Naive B cell (primary cell): Measurements from ENCODE around the gene CENPO. TPM values are rescaled to one million over a fixed set of nuclear protein-coding genes. Genes with fewer than 3 reads are reported as not detected.
A peak's percentile ranks its signal among the peaks of the same experiment; 100 is the strongest.

Experiments
- ATAC-seq, 2 donors: fragments of 150-1000 bp; cut with Tn5 transposase; 2 replicates each; pipeline ENCODE4 v1.10.0; 2021; ENCODE audit warnings: low read depth in 2 of 2, mild to moderate bottlenecking in 2 of 2, moderate library complexity in 2 of 2
- DNase-seq: peaks from one replicate; pipeline ENCODE4 v3.0.0; 2022
- H3K27ac Mint-ChIP-seq, 6 donors: one replicate each; pipeline ENCODE4 v1.8.0; 2020 to 2022; ENCODE audit warnings: mild to moderate bottlenecking in 6 of 6, mixed read lengths in 6 of 6, moderate library complexity in 5 of 6, inconsistent platforms in 2 of 6
- H3K27me3 Mint-ChIP-seq, 3 donors: one replicate each; pipeline ENCODE4 v1.8.0; 2021 to 2022; ENCODE audit warnings: mixed read lengths in 3 of 3, mild to moderate bottlenecking in 1 of 3
- H3K36me3 Mint-ChIP-seq, 2 donors: one replicate each; pipeline ENCODE4 v1.8.0; 2020 to 2022; ENCODE audit warnings: mixed read lengths in 2 of 2, inconsistent platforms in 1 of 2, mild to moderate bottlenecking in 1 of 2
- H3K4me1 Mint-ChIP-seq, 3 donors: one replicate each; pipeline ENCODE4 v1.8.0; 2020 to 2022; ENCODE audit warnings: mixed read lengths in 3 of 3, inconsistent platforms in 1 of 3, mild to moderate bottlenecking in 1 of 3, moderate library complexity in 1 of 3
- H3K4me3 Mint-ChIP-seq, 8 donors: one replicate each; pipeline ENCODE4 v1.8.0; 2020 to 2022; ENCODE audit warnings: mild to moderate bottlenecking in 8 of 8, mixed read lengths in 8 of 8, moderate library complexity in 8 of 8, inconsistent platforms in 2 of 8
- H3K9me3 Mint-ChIP-seq, 7 donors: one replicate each; pipeline ENCODE4 v1.8.0; 2020 to 2022; ENCODE audit warnings: mixed read lengths in 7 of 7, mild to moderate bottlenecking in 5 of 7, inconsistent platforms in 2 of 7, moderate library complexity in 1 of 7
- polyA plus RNA-seq, 6 donors: library from polyadenylated mRNA; unstranded; fragments of 300-500 nt; fragmentation: Illumina TruSeq; gene quantifications; one replicate each; pipeline ENCODE4 v1.2.3, GENCODE V29; 2021; ENCODE audit warnings: low read depth in 6 of 6

The CENPO gene
- polyA plus RNA-seq, 6 donors from 2014 or later = 0.56 to 4.5 (median 2.0) TPM

DNA sequence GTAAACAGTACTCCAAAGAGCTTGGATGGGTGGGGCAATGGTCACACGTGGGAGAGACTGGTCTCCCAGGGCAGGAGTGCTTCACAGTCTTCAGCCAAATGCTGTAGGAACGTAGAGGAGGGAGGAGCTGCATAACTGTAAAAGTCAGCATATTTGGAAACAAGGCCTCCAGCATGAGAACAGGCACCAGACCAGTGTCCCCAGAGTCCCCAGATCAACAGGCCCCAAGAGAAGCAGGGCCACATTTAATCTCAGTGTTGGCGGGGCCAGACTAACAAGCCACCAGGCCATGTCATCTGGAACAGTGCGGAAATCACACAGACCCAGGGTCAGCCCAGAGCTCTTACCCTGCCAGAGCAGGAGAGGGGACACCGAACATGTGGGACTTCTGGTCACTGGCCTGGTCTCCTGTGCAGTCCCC, 63.6 kb downstream of the CENPO start:
- Mint-ChIP-seq H3K9me3 (peaks cover 0 to under 1% (median 0%) of the 10 kb centered on the region in 7 donors), H3K27ac (peak overlapping the region in 2 of 6 donors; percentile 40 to 90), H3K27me3 (no peaks in the 10 kb centered on the region), H3K36me3 (peaks cover 0 to 7% of the 10 kb centered on the region in 2 donors), H3K4me3 (no peak overlapping the region), H3K4me1 (peaks cover 0 to 10% (median 4%) of the 10 kb centered on the region in 3 donors)
- ATAC-seq = no peak
- DNase-seq = no peak

DNA sequence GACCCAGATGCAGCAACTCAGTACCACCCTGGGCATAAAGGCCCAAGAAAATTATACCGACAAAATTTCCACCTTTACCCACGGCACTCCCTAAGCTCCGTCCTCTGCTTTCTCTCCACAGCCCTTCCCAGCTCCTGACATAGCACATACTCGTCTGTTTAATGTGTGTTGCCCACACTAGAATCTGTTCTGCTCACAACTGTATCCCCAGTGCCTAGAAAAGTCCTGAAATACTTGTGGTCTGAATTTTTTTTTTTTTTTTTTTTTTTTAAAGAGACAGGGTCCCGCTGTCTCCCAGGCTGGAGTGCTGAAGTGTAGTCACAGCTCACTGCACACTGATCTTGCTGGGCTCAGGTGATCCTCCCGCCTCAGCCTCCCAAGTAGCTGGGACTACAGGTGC, 64.5 kb downstream of the CENPO start:
- H3K36me3 Mint-ChIP-seq = peaks cover 0 to 7% of the 10 kb centered on the region in 2 donors
- H3K4me1 Mint-ChIP-seq = peaks cover 0 to 7% (median 4%) of the 10 kb centered on the region in 3 donors
- no peaks in the 10 kb centered on the region for H3K27me3 Mint-ChIP-seq
- ATAC-seq (no peak), DNase-seq (no peak)
- H3K27ac Mint-ChIP-seq = no peak overlapping the region
- H3K9me3 Mint-ChIP-seq = no peaks in the 10 kb centered on the region
- H3K4me3 Mint-ChIP-seq = no peak overlapping the region

DNA sequence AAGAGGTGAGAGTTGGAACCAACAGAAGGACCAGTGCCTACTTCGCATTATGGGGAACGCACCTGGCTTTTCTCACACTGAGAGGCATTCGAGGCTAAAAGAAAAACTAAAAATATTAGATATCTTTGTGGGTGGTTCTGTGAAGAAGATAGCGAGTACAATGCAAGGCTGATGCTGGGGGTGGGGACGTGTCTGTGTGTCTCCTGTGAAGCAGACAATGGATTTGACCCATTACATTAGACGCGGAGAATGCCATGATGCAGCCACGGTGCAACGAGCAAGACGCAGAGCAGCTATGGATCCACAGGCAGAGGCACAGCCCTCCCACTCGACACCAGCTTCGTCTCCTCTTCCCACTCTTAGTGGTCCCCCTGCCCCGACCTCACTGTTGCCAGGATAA, 65.8 kb downstream of the CENPO start:
- Mint-ChIP-seq H3K4me1 (peaks cover 4 to 6% (median 5%) of the 10 kb centered on the region in 3 donors), H3K4me3 (no peak overlapping the region), H3K36me3 (peaks cover 0 to 7% of the 10 kb centered on the region in 2 donors), H3K27me3 (no peaks in the 10 kb centered on the region), H3K9me3 (no peaks in the 10 kb centered on the region), H3K27ac (no peak overlapping the region)
- no peak for ATAC-seq
- no peak for DNase-seq

DNA sequence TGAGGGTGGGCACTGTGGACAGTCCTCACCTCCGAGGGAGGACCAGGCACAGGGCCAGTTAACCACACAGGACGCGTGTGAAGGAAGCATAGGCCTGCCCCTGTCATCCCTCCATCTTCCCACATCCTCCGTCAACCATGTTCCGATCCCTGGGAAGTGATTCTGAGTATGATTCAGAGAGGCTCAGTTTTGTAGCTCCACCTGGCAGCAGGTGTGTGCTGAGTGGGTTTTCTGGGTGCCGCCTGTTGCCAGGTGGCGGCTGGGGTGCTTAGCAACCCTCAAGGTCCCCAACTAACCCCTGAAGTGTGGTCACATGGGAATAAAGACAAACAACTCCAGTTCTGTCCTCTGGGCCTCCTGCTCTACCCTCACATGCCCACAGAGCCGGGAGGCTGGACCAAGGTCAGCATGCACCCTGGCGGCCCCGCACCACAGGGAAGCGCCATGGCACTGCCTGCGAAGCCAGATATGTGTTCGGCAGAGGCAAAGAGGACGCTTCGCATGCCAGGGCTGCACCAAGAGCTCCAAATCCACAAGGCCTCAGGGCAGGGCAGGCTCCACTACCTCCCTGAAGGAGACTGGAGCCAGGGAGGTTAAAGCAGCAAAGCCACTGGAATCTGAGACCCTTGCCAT, 66.9 kb downstream of the CENPO start:
- no peaks in the 10 kb centered on the region for H3K9me3 Mint-ChIP-seq
- H3K27me3 Mint-ChIP-seq = no peaks in the 10 kb centered on the region
- H3K4me3 Mint-ChIP-seq = no peak overlapping the region
- ATAC-seq (no peak), DNase-seq (no peak)
- H3K4me1 Mint-ChIP-seq = peaks cover 4 to 5% (median 5%) of the 10 kb centered on the region in 3 donors
- peaks cover 0 to 7% of the 10 kb centered on the region in 2 donors for H3K36me3 Mint-ChIP-seq
- peak overlapping the region in 2 of 6 donors; percentile 13 to 15 for H3K27ac Mint-ChIP-seq

DNA sequence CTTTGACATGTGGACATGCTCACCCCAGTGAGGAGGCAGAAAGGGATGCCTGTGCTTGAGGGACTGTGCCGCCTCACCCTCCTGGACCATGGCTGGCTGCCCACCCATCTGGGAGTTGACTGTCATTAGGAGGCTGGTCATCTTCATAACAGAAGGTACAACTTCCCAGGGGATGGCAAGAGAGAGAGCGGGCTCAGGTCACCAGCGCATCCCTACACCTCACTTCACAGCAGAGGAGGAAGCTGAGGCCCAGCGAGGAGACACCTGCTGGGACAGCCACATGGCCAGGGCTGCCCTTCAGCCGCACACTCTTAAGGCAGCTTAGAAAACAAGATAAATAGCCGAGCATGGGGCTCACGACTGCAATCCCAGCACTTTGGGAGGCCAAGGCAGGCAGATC, 67.4 kb downstream of the CENPO start:
- peaks cover 0 to 5% (median 4%) of the 10 kb centered on the region in 3 donors for H3K4me1 Mint-ChIP-seq
- no peaks in the 10 kb centered on the region for H3K27me3 Mint-ChIP-seq
- DNase-seq (no peak), ATAC-seq (no peak)
- no peak overlapping the region for H3K27ac Mint-ChIP-seq
- no peaks in the 10 kb centered on the region for H3K9me3 Mint-ChIP-seq
- peaks cover 1 to 7% of the 10 kb centered on the region in 2 donors for H3K36me3 Mint-ChIP-seq
- no peak overlapping the region for H3K4me3 Mint-ChIP-seq

DNA sequence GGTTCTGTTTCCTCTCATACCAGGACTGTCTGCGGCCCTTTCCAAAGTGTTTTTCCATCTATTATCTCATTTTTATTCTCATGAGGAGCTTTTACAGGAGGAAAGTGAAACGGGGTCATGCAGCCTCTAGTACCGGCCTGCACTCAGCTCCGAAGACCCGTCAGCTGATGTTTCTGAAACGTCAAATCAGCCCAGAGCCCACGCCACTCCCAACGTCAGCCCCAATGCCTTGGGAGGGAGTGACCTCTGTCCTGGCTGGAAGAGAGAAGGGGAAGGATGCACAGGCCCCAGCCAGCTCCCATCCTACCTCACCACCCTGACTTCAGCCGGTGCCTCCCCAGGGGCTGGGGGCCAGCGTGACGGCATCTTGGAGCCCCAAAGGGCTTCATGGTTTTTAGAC, 68.3 kb downstream of the CENPO start:
- H3K4me1 Mint-ChIP-seq = peaks cover 0 to 5% (median 0%) of the 10 kb centered on the region in 3 donors
- peaks cover 3 to 4% of the 10 kb centered on the region in 2 donors for H3K36me3 Mint-ChIP-seq
- H3K9me3 Mint-ChIP-seq = no peaks in the 10 kb centered on the region
- H3K27ac Mint-ChIP-seq = no peak overlapping the region
- DNase-seq = no peak
- no peak overlapping the region for H3K4me3 Mint-ChIP-seq
- no peaks in the 10 kb centered on the region for H3K27me3 Mint-ChIP-seq
- ATAC-seq = no peak

DNA sequence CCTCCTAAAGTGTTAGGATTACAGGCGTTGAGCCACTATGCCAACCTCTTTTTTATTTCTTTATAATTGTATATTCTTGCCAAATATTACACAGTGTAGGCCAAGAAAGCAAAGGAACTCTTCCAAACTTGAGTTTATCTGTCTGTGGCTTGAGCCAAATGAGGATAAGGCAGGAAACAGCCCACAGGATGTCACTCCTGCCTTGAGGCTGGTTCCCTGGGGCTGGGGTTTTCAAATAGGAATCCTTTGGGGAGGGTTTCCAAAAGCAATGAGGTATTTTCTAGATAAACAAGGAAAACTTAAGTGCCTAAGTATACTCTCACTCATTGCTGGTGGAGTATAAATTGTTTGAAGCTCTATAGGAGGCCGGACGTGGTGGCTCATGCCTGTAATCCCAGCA, 70.4 kb downstream of the CENPO start:
- H3K4me3 Mint-ChIP-seq = no peak overlapping the region
- ATAC-seq (no peak), DNase-seq (no peak)
- H3K27ac Mint-ChIP-seq = peak overlapping the region in 2 of 6 donors; percentile 33 to 67
- no peaks in the 10 kb centered on the region for H3K9me3 Mint-ChIP-seq
- H3K27me3 Mint-ChIP-seq = no peaks in the 10 kb centered on the region
- peaks cover 4 to 11% of the 10 kb centered on the region in 2 donors for H3K36me3 Mint-ChIP-seq
- H3K4me1 Mint-ChIP-seq = peaks cover 0 to 5% (median 4%) of the 10 kb centered on the region in 3 donors

DNA sequence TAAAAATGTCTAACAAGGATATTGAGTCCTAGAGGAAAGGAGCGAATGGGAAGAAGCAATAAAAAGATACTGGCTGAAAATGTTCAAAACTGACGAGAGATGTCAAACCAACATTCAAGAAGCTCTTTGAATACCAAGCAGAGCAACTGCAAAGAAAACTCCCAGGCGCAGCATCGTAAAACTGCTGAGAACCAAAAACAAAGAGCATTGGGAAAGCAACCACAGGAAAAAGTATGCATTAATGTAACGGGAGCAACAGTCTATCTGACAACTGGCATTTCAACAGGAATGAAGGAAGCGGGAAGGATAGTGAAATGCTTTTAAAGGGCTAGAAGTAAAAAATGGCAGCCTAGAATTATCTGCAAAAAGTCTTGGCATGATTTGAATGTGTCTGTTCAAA, 73.7 kb downstream of the CENPO start:
- peaks cover 11 to 22% of the 10 kb centered on the region in 2 donors for H3K36me3 Mint-ChIP-seq
- ATAC-seq (no peak), DNase-seq (no peak)
- H3K4me3 Mint-ChIP-seq = no peak overlapping the region
- no peaks in the 10 kb centered on the region for H3K27me3 Mint-ChIP-seq
- H3K4me1 Mint-ChIP-seq = peaks cover 0 to 5% (median 4%) of the 10 kb centered on the region in 3 donors
- no peaks in the 10 kb centered on the region for H3K9me3 Mint-ChIP-seq
- peak overlapping the region in 2 of 6 donors; percentile 19 to 69 for H3K27ac Mint-ChIP-seq

DNA sequence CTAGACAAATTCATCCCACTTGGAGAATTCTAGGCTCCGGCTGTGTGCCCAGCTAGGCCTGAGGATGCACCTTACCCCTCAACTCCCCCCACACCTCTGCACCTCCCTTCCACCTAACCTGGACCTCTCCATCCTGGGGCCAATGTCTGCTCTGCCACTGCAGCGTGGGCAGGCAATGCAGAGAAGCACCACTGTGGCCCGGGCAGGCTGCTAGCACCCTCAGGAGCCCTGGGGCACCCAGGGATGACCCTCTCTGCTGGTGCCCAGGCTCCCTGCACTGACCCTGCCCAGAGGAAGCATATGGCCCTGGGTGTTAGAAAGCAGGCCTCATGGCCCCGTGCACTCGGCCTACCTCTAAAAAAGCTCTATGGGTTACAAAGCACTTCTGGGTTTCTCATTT, 77.2 kb downstream of the CENPO start:
- DNase-seq = no peak
- no peaks in the 10 kb centered on the region for H3K9me3 Mint-ChIP-seq
- peaks cover 0 to 4% (median 3%) of the 10 kb centered on the region in 3 donors for H3K4me1 Mint-ChIP-seq
- peak overlapping the region in 1 of 6 donors; percentile 61 for H3K27ac Mint-ChIP-seq
- peaks cover 11 to 23% of the 10 kb centered on the region in 2 donors for H3K36me3 Mint-ChIP-seq
- H3K4me3 Mint-ChIP-seq = no peak overlapping the region
- no peak for ATAC-seq
- H3K27me3 Mint-ChIP-seq = no peaks in the 10 kb centered on the region

DNA sequence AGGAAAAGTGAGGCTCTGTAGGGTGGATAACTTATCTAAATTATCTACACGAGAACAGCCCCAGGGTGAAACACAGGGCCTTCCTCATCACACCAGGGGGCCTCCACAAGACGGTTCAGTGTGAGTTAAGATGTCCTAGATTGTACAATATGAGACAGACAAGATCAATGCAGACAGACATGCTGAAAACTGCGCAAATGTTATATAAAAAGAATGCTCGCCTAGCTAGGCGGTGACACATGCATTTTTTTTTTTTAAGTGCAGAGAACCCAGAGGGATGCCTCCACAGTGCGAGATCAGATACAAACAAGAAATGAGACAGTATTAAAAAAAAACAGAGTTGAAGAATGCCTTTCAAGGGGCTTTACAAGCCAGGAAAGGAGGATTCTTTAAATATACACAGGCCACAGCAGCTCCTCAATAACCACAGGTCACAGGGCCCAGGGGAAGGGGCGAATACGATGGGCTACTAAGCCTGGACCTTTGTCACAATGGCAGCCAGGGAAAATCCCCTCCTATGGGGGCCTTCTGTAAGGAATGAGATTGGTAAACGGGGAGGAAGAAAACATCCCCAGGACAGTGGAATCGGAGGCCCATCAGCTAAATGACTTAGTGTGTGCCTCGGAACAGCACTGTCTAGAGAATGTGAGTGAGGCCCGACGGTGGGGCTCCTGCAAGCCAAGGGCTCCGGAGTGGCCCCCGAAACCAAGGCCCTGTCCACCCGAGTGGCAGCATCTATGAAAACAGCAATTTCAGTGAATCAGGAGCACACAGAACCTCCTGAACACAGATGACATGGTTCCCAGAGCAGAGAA, 77.9 kb downstream of the CENPO start:
- peak overlapping the region in 1 of 6 donors; percentile 29 for H3K27ac Mint-ChIP-seq
- peaks cover 7 to 23% of the 10 kb centered on the region in 2 donors for H3K36me3 Mint-ChIP-seq
- ATAC-seq (no peak), DNase-seq (no peak)
- H3K4me3 Mint-ChIP-seq = no peak overlapping the region
- H3K27me3 Mint-ChIP-seq = no peaks in the 10 kb centered on the region
- H3K9me3 Mint-ChIP-seq = no peaks in the 10 kb centered on the region
- H3K4me1 Mint-ChIP-seq = peaks cover 0 to 4% (median 3%) of the 10 kb centered on the region in 3 donors

DNA sequence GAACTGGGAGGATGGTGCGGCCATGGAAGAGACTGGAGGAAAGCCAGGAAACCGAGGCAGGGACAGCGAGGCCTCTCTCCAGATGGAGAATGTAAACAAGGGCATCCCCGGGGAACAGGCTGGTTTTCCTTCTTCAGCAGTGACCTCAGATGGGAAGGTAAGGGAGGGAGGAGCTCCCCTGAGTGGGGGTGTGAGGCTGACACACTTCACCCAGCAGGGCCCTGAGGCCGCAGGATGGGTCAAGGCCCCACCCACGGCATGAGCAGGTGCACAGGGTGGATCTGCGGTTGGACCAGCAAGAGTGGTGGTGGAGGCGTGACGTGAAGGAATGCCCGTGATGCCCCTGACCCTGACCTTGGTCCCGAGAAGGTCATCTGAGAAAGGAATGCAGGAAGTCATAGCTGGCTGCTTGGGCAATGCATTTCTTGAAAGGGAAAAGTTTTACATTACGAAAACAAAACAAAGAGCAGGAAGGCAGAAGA, 78.7 kb downstream of the CENPO start:
- Mint-ChIP-seq H3K27ac (peak overlapping the region in 2 of 6 donors; percentile 2 to 47), H3K27me3 (no peaks in the 10 kb centered on the region), H3K9me3 (no peaks in the 10 kb centered on the region), H3K4me1 (peaks cover 0 to 4% (median under 1%) of the 10 kb centered on the region in 3 donors), H3K4me3 (no peak overlapping the region), H3K36me3 (peaks cover 7 to 18% of the 10 kb centered on the region in 2 donors)
- DNase-seq (no peak), ATAC-seq (no peak)
